ENCODE measurements around the gene TBC1D25.
"Not testable (repeated sequence)": the region's sequence is repeated elsewhere in the genome, so short reads cannot be mapped to it uniquely, and the experiment has no call there.

The TBC1D25 gene

DNA sequence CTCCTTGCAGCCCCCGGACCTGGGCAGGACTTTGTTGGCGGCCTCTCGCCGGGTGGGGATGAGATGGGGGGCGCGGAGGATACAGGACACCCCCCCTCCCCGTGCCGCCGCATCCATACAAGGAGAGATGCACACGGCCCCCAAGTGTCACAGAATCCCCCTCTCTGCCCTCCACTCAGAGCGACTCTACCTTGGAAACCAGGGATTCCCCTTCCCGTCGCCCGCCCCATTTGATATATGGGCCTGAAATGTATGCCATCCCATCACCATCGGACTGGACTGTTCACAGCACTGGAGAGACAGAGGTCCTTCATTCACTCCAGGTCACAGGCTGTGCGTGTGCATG, 30.3 kb upstream of the TBC1D25 start:
- TF ChIP-seq POLR2A (IDR thresholded peaks at IDR 0.05; ENCODE audit: low read depth, low read length) = no peak
- FAIRE-seq (no peak), DNase-seq (ENCODE audit: insufficient read length, low spot score) (no peak)

DNA sequence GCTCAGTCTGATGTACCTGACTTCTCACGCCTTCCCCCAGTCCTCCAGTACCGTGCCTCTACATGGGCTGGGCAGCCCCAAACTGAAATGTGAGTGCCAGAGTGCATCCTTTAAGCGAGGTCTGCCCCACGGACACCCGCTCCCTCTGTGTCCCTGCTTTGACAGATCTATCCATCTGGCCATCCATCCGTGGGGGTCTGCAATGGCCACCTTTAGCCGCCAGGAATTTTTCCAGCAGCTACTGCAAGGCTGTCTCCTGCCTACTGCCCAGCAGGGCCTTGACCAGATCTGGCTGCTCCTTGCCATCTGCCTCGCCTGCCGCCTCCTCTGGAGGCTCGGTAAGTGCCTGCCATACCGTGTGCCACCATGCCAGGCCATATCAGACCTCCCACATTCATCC, 29.9 kb upstream of the TBC1D25 start:
- TF ChIP-seq POLR2A (IDR thresholded peaks at IDR 0.05; ENCODE audit: low read depth, low read length) = no peak
- FAIRE-seq (no peak), DNase-seq (ENCODE audit: insufficient read length, low spot score) (no peak)

DNA sequence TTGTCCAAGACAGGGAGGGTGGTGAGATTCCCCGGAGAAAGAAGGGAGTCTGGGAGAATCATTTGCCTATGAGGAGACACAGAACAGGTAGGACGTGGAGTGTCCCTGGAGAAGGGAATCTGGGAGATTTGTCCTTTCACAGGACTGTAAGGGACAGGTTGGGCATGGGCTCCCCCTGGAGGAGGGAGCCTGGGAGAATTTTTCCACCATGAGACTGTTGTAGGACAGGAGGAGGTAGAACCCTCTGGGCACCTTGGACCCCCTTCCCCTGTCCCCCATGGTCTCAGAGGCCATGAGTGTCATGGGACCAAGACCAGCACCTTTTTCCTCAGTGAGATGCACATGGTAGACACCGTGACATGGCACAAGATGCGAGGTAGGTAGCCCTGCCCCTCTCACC, 28.0 kb upstream of the TBC1D25 start:
- FAIRE-seq (no peak), DNase-seq (ENCODE audit: insufficient read length, low spot score) (no peak)
- no peak for TF ChIP-seq POLR2A (IDR thresholded peaks at IDR 0.05; ENCODE audit: low read depth, low read length)

DNA sequence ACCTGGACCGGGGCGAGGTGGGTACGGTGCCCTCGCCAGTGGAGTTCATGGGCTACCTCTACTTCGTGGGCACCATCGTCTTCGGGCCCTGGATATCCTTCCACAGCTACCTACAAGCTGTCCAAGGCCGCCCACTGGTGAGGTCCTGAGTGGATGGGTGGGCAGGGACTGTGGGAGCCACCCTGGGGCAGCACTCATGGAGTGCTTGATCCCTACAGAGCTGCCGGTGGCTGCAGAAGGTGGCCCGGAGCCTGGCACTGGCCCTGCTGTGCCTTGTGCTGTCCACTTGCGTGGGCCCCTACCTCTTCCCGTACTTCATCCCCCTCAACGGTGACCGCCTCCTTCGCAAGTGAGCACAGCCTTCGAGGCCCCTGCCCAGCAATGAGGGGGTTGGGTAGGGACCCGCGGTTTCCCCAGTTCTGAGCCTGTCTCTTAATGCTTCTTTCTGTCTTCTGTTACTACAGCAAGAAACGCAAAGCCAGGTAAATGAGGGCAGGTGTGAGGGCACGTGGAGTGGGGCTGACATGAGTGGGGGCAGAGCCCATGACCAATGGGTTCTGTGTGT, 27.1 kb upstream of the TBC1D25 start:
- FAIRE-seq = no peak
- DNase-seq (ENCODE audit: insufficient read length, low spot score) = no peak
- TF ChIP-seq POLR2A (IDR thresholded peaks at IDR 0.05; ENCODE audit: low read depth, low read length) = no peak

DNA sequence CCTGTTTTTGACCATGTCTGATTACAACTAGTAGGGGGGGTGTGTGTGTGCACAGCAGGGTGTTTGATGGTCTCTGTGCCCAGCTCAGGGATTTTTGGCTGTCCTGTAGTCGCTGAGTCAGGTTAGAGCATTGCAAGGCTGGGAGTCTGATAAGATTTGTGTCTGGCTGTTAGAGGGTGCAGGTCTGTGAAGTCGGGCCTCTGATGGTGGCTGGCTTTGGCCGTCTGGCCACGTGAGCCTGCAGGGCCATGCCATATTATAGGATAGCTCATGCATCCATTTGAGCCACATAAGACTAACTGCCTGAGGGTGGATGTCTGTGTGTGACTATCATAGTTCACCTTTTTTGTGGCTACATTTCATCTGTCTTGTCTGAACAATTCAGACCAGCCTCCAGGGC, 25.8 kb upstream of the TBC1D25 start:
- TF ChIP-seq POLR2A (IDR thresholded peaks at IDR 0.05; ENCODE audit: low read depth, low read length) = no peak
- FAIRE-seq = no peak
- DNase-seq (ENCODE audit: insufficient read length, low spot score) = no peak

DNA sequence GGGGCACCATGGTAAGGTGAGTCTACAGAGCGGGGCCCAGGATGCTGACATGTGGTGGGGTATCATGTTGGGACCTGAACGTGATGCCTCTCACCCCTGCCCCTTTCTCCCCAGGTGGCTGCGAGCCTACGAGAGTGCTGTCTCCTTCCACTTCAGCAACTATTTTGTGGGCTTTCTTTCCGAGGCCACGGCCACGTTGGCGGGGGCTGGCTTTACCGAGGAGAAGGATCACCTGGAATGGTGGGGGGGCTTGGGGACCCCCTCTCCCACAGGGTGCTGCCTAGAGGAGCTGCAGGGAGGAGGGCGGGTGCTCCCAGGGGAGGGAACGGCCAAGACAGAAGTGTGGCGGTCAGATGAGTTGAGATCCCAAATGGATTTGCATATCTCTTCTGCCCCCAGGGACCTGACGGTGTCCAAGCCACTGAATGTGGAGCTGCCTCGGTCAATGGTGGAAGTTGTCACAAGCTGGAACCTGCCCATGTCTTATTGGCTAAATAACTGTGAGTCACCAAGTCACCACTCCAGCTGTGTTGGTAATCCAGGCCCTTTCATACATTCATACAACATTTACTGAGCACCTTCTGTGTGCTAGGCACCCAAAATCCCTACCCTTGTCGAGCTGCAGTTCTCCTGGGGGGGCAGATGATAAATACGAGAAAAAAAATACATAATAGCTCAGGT, 25.2 kb upstream of the TBC1D25 start:
- no peak for FAIRE-seq
- DNase-seq (ENCODE audit: insufficient read length, low spot score) = no peak
- TF ChIP-seq POLR2A (IDR thresholded peaks at IDR 0.05; ENCODE audit: low read depth, low read length) = no peak

DNA sequence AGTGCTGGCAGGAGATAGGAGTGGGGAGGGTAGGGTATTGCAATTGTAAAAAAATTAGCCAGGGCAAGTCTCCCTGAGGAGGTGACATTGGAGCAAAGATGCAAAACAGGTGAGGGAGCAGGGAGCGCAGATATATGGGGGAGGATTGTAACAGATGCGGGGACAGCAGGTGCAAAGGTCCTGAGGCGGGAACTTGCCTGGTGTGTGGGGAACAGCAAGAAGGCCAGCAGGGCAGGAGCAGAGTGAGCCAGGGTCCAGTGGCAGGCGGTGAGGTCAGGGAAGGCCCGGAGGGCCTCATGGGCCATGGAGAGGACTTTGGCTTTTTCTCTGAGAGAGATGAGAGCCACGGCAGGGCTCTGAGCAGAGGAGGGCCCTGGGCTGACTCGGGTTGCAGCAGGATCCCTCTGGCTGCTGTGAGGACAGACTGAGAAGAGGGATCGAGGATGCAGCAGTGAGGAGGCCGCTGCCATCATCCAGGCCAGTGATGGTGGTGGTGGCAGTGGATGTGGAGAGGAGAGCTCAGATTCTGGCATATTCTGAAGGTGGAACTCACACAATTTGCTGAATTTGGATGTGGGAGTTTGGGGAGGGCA, 24.6 kb upstream of the TBC1D25 start:
- no peak for DNase-seq (ENCODE audit: insufficient read length, low spot score)
- no peak for FAIRE-seq
- TF ChIP-seq POLR2A (IDR thresholded peaks at IDR 0.05; ENCODE audit: low read depth, low read length) = no peak

DNA sequence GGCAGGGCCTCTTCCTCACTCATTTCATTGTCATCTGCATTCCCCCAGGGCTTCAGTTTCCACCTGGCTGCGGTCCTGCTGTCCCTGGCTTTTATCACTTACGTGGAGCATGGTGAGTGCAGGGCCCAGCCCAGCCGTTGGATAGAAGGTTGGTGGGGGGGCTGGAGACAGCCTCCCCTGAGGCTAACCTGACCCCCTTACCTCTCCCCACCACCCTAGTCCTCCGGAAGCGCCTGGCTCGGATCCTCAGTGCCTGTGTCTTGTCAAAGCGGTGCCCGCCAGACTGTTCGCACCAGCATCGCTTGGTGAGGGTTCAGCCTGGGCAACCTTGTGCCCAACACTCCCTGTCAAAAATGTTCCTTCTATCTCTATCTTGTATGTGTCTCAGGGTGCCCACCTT, 23.7 kb upstream of the TBC1D25 start:
- TF ChIP-seq POLR2A (IDR thresholded peaks at IDR 0.05; ENCODE audit: low read depth, low read length) = no peak
- FAIRE-seq (no peak), DNase-seq (ENCODE audit: insufficient read length, low spot score) (no peak)

DNA sequence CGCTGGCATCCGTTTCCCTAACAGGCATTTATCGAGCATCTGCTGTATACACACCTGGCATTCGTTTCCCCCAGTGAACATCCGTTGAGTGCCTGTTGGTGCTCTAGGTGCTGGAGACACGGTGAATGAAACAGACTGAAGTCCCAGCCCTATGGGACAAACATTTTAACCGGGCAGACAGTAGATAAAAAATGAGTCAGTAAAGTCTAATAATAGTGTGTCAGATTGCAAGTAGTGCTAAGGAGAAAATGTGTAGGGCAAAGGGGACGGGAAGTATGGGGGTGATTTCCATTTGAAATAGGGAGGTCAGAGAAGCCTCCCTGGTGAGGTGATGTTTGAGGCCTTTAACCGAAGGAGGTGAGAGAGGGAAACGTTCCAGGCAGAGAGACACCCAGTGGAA, 23.2 kb upstream of the TBC1D25 start:
- FAIRE-seq = no peak
- TF ChIP-seq POLR2A (IDR thresholded peaks at IDR 0.05; ENCODE audit: low read depth, low read length) = no peak
- DNase-seq (ENCODE audit: insufficient read length, low spot score) = no peak

DNA sequence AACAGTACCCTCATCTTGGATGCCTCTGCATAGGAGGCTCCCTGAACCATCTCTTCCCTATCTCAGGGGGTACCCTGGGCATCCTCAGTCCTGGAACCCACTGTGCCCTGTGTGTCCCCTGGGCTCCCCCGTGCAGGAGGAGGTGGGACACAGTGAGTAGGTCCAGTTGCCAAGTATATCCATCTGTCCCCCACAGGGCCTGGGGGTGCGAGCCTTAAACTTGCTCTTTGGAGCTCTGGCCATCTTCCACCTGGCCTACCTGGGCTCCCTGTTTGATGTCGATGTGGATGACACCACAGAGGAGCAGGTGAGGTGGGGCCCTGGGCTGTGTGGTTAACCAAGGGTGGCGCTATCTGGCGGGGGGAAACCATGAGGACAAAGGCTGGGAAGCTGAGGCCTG, 22.5 kb upstream of the TBC1D25 start:
- no peak for DNase-seq (ENCODE audit: insufficient read length, low spot score)
- no peak for TF ChIP-seq POLR2A (IDR thresholded peaks at IDR 0.05; ENCODE audit: low read depth, low read length)
- no peak for FAIRE-seq

DNA sequence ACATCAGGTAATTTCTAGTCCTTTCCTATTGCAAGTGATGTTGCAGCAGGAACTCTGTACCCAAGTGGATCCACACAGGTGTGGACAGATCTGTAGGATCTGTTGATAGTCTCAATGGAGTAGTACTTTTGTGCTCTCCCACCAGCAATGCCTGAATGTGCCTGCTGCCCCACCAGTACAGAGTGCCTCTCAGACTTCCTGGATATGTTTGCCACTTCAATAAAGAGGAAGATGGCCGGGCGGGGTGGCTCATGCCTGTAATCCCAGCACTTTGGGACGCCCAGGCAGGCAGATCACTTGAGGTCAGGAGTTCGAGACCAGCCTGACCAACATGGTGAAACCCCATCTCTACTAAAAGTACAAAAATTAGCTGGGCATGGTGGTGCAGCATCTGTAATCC, 20.0 kb upstream of the TBC1D25 start:
- DNase-seq (ENCODE audit: insufficient read length, low spot score); FAIRE-seq: not testable (repeated sequence)

DNA sequence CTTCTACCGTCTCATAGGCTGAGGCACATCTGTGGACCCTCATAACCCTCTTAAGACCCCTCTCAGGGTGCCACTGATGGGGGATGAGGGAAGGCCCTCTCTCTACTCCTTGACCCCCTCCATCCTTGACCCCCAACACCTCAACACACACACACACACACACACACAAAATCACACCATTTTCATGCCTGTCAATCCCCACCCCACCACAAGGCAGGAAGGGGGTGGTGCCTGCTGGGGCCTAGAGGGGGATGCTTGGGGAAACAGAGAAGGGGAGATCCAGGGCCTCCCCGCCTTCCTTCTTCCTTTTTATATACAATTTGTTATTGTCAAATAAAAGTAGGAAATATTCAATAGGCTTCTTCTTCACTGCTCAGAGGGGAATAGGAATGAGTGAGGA, 19.1 kb upstream of the TBC1D25 start:
- FAIRE-seq (no peak), DNase-seq (ENCODE audit: insufficient read length, low spot score) (no peak)
- TF ChIP-seq POLR2A (IDR thresholded peaks at IDR 0.05; ENCODE audit: low read depth, low read length) = no peak

DNA sequence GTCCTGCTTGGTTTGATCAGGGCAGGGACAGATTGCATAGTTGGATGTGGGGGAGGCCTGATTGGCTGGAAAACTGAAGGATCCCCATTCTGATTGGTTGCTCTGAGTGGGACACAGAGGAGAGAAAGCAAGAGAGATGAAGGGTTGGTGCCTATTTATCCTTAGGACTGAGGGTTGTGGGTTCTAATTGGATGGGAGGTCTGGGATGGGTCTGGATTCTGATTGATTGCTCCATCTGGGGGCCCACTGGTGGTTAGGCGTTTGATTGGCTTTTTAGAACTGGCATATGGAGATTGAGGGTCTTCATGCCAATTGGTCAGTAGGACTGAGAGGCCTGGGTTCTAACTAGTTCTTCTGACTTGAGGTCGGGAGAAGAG, 18.6 kb upstream of the TBC1D25 start:
- TF ChIP-seq POLR2A (IDR thresholded peaks at IDR 0.05; ENCODE audit: low read depth, low read length) = no peak
- no peak for DNase-seq (ENCODE audit: insufficient read length, low spot score)
- no peak for FAIRE-seq

DNA sequence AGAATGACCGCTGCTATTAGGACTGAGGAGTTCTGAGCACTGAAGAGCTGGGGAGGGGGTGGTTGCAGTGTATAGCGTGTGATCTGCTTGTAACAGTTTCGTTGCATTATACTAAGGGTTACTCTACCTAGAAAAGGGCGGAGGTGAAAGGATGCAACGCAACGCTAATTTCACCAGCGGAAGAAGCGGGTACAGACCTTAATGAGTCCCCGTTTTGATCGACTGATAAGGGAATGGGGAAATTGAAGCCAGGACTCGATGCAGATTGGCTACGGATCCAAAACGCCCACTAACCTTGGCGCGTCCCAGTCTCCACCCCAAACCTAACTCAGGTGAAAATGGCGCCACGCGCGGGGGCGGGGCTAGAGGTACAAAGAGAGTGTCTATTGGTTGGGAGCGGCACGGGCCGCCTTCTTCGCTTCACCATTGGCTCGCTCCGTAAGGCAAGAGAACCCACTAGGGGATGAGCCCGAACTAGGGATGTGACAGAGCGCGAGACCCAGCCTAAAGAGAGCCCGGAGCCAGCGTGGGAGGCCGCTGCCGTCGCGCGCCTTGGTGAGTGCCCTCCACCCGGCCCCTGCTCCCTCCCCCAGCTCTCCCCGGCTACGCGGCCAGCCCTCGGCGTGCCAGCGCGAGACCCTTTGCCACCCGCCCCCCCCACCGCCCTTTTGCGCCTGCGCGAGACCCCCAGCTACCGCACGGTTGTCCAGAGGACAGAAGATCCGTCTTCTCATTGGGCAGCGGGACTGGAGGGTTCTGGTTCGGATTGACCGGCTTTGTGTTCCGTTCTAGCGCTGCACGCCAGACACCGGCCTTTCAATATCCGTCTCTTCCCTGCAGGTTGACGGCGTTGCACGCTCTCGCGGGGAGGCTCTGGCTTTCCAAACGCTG, 17.9 kb upstream of the TBC1D25 start, which contains the start of gene EBP:
Gene EBP, plus strand, starts transcription at position 456 of the 891 bp plus-strand sequence. CDS start 1,964 bp downstream, outside the sequence.
- TF ChIP-seq POLR2A (IDR thresholded peaks at IDR 0.05; ENCODE audit: low read depth, low read length) = peak; percentile 74
- FAIRE-seq (no peak), DNase-seq (ENCODE audit: insufficient read length, low spot score) (peak; percentile 48)

All from H54 (cell line).